Measurements from ENCODE around the gene COPS7A.

- TF ChIP-seq CTCF (IDR thresholded peaks at IDR 0.05) = no peak
- TF ChIP-seq POLR2A (IDR thresholded peaks at IDR 0.05) = no peak
These were observed 25.3 kb upstream of the COPS7A start for GRCh38 chr12:6698352-6699046.
